ENCODE measurements around the gene HK3. TPM values are rescaled to one million over a fixed set of nuclear protein-coding genes. Genes with fewer than 3 reads are reported as not detected.

HK3 gene
- polyA plus RNA-seq, 2 of the 4 experiments (the other 2 are of a cell fraction), result 0.04 to 0.12 TPM

DNA sequence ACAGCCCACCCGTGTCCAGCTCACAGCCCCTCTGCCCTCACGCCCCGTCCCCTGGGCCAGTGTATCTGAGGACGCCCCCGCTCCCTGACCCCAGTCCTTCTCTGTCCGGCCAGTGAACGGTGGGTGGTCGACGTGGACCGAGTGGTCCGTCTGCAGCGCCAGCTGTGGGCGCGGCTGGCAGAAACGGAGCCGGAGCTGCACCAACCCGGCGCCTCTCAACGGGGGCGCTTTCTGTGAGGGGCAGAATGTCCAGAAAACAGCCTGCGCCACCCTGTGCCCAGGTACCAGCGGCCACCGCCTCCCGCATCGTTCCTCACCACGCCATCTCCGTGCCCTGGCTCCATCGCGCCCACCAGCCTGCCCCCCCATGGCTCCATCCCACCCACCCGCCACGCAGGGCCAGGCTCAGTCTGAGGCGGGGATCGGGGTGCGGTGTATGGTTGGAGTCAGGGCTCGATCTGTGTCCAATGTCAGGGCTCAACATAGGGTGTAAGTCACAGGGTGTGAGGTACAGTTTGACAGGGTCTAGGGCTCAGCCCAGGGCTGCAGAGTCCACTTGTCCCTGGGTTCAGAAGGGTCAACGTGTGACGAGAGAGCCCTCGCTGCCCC, 29.5 kb downstream of the HK3 start:
- FAIRE-seq, result no peak
- Histone ChIP-seq H3K9me3 (no peaks in the 10 kb centered on the region), H3K4me3 (no peak overlapping the region), H3K27ac (no peak overlapping the region), H3K4me2 (peak overlapping the region; percentile 22; the same call in 2 of the 3 replicates), H3K4me1 (0 out of 3 replicates have a peak, but pooled peaks cover 8% of the 10 kb centered on the region)
- no peak for DNase-seq (ENCODE audit: low read depth in 1 of 2, low spot score in 1 of 2)
- TF ChIP-seq BHLHE40 (IDR thresholded peaks at IDR 0.05; ENCODE audit: low read depth, low read length) (no peak), EHF (CRISPR knock-in tag; IDR thresholded peaks at IDR 0.05) (no peak), ZSCAN20 (CRISPR knock-in tag; IDR thresholded peaks at IDR 0.05) (no peak), TFCP2L1 (CRISPR knock-in tag; IDR thresholded peaks at IDR 0.05) (no peak), RAD21 (conservative IDR thresholded peaks at IDR 0.05 in 1 of 2, IDR thresholded peaks at IDR 0.05 in 1 of 2) (no peak), CBX2 (IDR thresholded peaks at IDR 0.05; ENCODE audit: borderline replicate concordance, low read depth) (no peak)
- TF ChIP-seq, protein P1, sequence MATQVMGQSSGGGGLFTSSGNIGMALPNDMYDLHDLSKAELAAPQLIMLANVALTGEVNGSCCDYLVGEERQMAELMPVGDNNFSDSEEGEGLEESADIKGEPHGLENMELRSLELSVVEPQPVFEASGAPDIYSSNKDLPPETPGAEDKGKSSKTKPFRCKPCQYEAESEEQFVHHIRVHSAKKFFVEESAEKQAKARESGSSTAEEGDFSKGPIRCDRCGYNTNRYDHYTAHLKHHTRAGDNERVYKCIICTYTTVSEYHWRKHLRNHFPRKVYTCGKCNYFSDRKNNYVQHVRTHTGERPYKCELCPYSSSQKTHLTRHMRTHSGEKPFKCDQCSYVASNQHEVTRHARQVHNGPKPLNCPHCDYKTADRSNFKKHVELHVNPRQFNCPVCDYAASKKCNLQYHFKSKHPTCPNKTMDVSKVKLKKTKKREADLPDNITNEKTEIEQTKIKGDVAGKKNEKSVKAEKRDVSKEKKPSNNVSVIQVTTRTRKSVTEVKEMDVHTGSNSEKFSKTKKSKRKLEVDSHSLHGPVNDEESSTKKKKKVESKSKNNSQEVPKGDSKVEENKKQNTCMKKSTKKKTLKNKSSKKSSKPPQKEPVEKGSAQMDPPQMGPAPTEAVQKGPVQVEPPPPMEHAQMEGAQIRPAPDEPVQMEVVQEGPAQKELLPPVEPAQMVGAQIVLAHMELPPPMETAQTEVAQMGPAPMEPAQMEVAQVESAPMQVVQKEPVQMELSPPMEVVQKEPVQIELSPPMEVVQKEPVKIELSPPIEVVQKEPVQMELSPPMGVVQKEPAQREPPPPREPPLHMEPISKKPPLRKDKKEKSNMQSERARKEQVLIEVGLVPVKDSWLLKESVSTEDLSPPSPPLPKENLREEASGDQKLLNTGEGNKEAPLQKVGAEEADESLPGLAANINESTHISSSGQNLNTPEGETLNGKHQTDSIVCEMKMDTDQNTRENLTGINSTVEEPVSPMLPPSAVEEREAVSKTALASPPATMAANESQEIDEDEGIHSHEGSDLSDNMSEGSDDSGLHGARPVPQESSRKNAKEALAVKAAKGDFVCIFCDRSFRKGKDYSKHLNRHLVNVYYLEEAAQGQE (IDR thresholded peaks at IDR 0.05), result no peak
- ChIA-PET CTCF (interaction anchor here (0.6 to 2.6 kb wide), 14 partner anchors 9 to 464 kb away, joined by 3 to 7 read pairs (median 4); no protein-coding TSS in a partner anchor), POLR2A (no interaction called here)
- ATAC-seq, result peak; percentile 26 to 61
- WGBS (ENCODE audit: missing lambda C conversion rate), result 60% methylated on average over 29 of the region's 38 CpGs

DNA sequence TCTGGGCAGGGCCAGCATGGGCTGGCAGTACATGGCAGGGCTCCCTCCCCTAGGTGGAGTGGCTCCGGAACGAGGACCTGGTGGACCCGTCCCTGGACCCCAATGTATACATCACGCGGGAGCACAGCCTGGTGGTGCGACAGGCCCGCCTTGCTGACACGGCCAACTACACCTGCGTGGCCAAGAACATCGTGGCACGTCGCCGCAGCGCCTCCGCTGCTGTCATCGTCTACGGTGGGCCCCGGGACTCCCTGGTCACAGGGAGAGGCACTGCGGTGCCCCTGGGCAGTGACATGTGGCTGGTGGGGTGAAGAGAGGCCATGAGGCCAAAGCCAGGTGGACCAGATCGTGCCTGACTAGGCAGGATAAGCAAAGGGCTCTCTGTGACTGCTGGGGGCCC, 30.4 kb downstream of the HK3 start:
- H3K9me3 ChIP-seq, result no peaks in the 10 kb centered on the region
- no peak overlapping the region for H3K4me2 ChIP-seq
- ATAC-seq (no peak), FAIRE-seq (no peak), DNase-seq (ENCODE audit: low read depth in 1 of 2, low spot score in 1 of 2) (no peak)
- H3K4me1 ChIP-seq, result 0 out of 3 replicates have a peak, but pooled peaks cover 8% of the 10 kb centered on the region
- CTCF ChIA-PET, result interaction anchor here (0.6 to 1.3 kb wide), 3 partner anchors 13 to 211 kb away, joined by 3 to 4 read pairs (median 3); no protein-coding TSS in a partner anchor
- WGBS (ENCODE audit: missing lambda C conversion rate), result 80% methylated on average over 17 of the region's 20 CpGs
- POLR2A ChIA-PET, result no interaction called here
- TF ChIP-seq FOSB (CRISPR knock-in tag; IDR thresholded peaks at IDR 0.05), result no peak
- TF ChIP-seq NPAS2 (CRISPR knock-in tag; IDR thresholded peaks at IDR 0.05; ENCODE audit: borderline replicate concordance), result no peak
- no peak for TF ChIP-seq HOXB5 (CRISPR knock-in tag; IDR thresholded peaks at IDR 0.05)
- TF ChIP-seq EHMT2 (IDR thresholded peaks at IDR 0.05; ENCODE audit: low read depth), result no peak
- TF ChIP-seq ESRRA (IDR thresholded peaks at IDR 0.05; ENCODE audit: borderline replicate concordance, low read length), result no peak
- TF ChIP-seq, protein P2, sequence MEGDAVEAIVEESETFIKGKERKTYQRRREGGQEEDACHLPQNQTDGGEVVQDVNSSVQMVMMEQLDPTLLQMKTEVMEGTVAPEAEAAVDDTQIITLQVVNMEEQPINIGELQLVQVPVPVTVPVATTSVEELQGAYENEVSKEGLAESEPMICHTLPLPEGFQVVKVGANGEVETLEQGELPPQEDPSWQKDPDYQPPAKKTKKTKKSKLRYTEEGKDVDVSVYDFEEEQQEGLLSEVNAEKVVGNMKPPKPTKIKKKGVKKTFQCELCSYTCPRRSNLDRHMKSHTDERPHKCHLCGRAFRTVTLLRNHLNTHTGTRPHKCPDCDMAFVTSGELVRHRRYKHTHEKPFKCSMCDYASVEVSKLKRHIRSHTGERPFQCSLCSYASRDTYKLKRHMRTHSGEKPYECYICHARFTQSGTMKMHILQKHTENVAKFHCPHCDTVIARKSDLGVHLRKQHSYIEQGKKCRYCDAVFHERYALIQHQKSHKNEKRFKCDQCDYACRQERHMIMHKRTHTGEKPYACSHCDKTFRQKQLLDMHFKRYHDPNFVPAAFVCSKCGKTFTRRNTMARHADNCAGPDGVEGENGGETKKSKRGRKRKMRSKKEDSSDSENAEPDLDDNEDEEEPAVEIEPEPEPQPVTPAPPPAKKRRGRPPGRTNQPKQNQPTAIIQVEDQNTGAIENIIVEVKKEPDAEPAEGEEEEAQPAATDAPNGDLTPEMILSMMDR (IDR thresholded peaks at IDR 0.05), result no peak
- TF ChIP-seq, protein P3, sequence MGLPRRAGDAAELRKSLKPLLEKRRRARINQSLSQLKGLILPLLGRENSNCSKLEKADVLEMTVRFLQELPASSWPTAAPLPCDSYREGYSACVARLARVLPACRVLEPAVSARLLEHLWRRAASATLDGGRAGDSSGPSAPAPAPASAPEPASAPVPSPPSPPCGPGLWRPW (IDR thresholded peaks at IDR 0.05), result no peak
- TF ChIP-seq CEBPB (IDR thresholded peaks at IDR 0.05), result no peak
- no peak for TF ChIP-seq CHD4 (IDR thresholded peaks at IDR 0.05; ENCODE audit: borderline replicate concordance)
- TF ChIP-seq, protein P4, sequence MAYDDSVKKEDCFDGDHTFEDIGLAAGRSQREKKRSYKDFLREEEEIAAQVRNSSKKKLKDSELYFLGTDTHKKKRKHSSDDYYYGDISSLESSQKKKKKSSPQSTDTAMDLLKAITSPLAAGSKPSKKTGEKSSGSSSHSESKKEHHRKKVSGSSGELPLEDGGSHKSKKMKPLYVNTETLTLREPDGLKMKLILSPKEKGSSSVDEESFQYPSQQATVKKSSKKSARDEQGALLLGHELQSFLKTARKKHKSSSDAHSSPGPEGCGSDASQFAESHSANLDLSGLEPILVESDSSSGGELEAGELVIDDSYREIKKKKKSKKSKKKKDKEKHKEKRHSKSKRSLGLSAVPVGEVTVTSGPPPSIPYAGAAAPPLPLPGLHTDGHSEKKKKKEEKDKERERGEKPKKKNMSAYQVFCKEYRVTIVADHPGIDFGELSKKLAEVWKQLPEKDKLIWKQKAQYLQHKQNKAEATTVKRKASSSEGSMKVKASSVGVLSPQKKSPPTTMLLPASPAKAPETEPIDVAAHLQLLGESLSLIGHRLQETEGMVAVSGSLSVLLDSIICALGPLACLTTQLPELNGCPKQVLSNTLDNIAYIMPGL (CRISPR knock-in tag; IDR thresholded peaks at IDR 0.05; ENCODE audit: borderline replicate concordance), result no peak
- no peak for TF ChIP-seq MAZ (IDR thresholded peaks at IDR 0.05; ENCODE audit: borderline replicate concordance, low read depth, low read length)
- no peak for TF ChIP-seq RFX5 (IDR thresholded peaks at IDR 0.05)
- TF ChIP-seq RCOR1 (IDR thresholded peaks at IDR 0.05; ENCODE audit: low read depth, low read length), result no peak
- no peak for TF ChIP-seq ZFP36 (IDR thresholded peaks at IDR 0.05; ENCODE audit: borderline replicate concordance, partially characterized antibody)
- TF ChIP-seq JUNB (IDR thresholded peaks at IDR 0.05), result no peak
- TF ChIP-seq, protein P5, sequence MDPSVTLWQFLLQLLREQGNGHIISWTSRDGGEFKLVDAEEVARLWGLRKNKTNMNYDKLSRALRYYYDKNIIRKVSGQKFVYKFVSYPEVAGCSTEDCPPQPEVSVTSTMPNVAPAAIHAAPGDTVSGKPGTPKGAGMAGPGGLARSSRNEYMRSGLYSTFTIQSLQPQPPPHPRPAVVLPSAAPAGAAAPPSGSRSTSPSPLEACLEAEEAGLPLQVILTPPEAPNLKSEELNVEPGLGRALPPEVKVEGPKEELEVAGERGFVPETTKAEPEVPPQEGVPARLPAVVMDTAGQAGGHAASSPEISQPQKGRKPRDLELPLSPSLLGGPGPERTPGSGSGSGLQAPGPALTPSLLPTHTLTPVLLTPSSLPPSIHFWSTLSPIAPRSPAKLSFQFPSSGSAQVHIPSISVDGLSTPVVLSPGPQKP (IDR thresholded peaks at IDR 0.05; ENCODE audit: low read depth, low read length), result no peak
- H3K4me3 ChIP-seq, result no peak overlapping the region
- no peak overlapping the region for H3K27ac ChIP-seq
